HepG2 (cell line): Measurements from ENCODE around the gene MSMP. TPM values are rescaled to one million over a fixed set of nuclear protein-coding genes. Genes with fewer than 3 reads are reported as not detected.

ENCODE experiments used
- MAF1 ChIP-seq: sonication (generic); formaldehyde crosslinking; IDR thresholded peaks from 2 replicates; pipeline ENCODE4 v1.5.0; 2020; ENCODE audit warnings: missing genetic modification reagents, borderline replicate concordance
- NPAS2 ChIP-seq: sonication (generic); formaldehyde crosslinking; IDR thresholded peaks from 2 replicates; pipeline ENCODE4 v1.8.0; 2022; ENCODE audit warnings: mild to moderate bottlenecking, missing genetic modification reagents, borderline replicate concordance
- RERE ChIP-seq: IDR thresholded peaks from 2 replicates; pipeline ENCODE4 v1.6.1; 2016; ENCODE audit warnings: low read depth, missing genetic modification reagents, missing compliant biosample characterization
- RNF2 ChIP-seq: fragments of 450-650 bp; conservative IDR thresholded peaks from 2 replicates; pipeline ENCODE4 v1.6.1; 2016; ENCODE audit warnings: low read depth
- TAF1 ChIP-seq: sonication (generic); formaldehyde crosslinking; IDR thresholded peaks from 2 replicates; pipeline ENCODE4 v1.4.0; 2020; ENCODE audit warnings: missing genetic modification reagents
- ZFP36L2 ChIP-seq: sonication (generic); formaldehyde crosslinking; IDR thresholded peaks from 2 replicates; pipeline ENCODE4 v1.4.0; 2020; ENCODE audit warnings: missing genetic modification reagents
- ZNF101 ChIP-seq: sonication (generic); formaldehyde crosslinking; IDR thresholded peaks from 2 replicates; pipeline ENCODE4 v1.4.0; 2020; ENCODE audit warnings: mild to moderate bottlenecking, low read depth, missing genetic modification reagents, borderline replicate concordance
- ZNF232 ChIP-seq: sonication (generic); formaldehyde crosslinking; IDR thresholded peaks from 2 replicates; pipeline ENCODE4 v1.4.0; 2020; ENCODE audit warnings: missing genetic modification reagents, borderline replicate concordance
- ZNF530 ChIP-seq: sonication (generic); formaldehyde crosslinking; IDR thresholded peaks from 2 replicates; pipeline ENCODE4 v1.5.0; 2020; ENCODE audit warnings: low read depth, mild to moderate bottlenecking, missing genetic modification reagents
- ZNF891 ChIP-seq: sonication (generic); formaldehyde crosslinking; IDR thresholded peaks from 2 replicates; pipeline ENCODE4 v1.5.0; 2020; ENCODE audit warnings: mild to moderate bottlenecking, missing genetic modification reagents
- polyA plus RNA-seq, 8 experiments: library from polyadenylated mRNA; depleted of rRNA in 3 of 8; stranded (reverse) in 7 of 8; unstranded in 1 of 8; fragments of >200 nt; fragmentation: Illumina TruSeq in 4 of 8; extraction: Trizol in 4 of 8; gene quantifications; 2 replicates each; pipeline versions ENCODE4 v1.2.1 to v1.2.3, GENCODE V29; 2011 to 2016; ENCODE audit warnings: low read depth in 4 of 8, missing spikeins in 1 of 8, mixed read lengths in 1 of 8; ENCODE audit not compliant: insufficient read depth in 1 of 8
- total RNA-seq, 5 experiments: library from RNA; depleted of rRNA; stranded (reverse); fragments of >200 nt; fragmentation: Illumina TruSeq; extraction: Trizol; gene quantifications; 2 replicates each; pipeline ENCODE4 v1.2.3, GENCODE V29; 2016; ENCODE audit warnings: low read depth in 1 of 5
- TF ChIP-seq, protein P1 (sequence below): sonication (generic); formaldehyde crosslinking; IDR thresholded peaks from 2 replicates; pipeline ENCODE4 v1.4.0; 2020; ENCODE audit warnings: missing genetic modification reagents
- TF ChIP-seq, protein P2 (sequence below): sonication (generic); formaldehyde crosslinking; IDR thresholded peaks from 2 replicates; pipeline ENCODE4 v1.4.0; 2020; ENCODE audit warnings: missing genetic modification reagents, mild to moderate bottlenecking, borderline replicate concordance
- TF ChIP-seq, protein P3 (sequence below): sonication (generic); formaldehyde crosslinking; IDR thresholded peaks from 2 replicates; pipeline ENCODE4 v1.4.0; 2020; ENCODE audit warnings: missing genetic modification reagents; ENCODE audit errors: not compliant biosample characterization
- TF ChIP-seq, protein P4 (sequence below): sonication (generic); formaldehyde crosslinking; IDR thresholded peaks from 2 replicates; pipeline ENCODE4 v1.8.0; 2022; ENCODE audit warnings: low read depth, missing genetic modification reagents

MSMP gene
- total and polyA plus RNA-seq, 2 of the 13 experiments (the other 11 are each of a cell fraction or from before 2014, with no cell fraction given): 0.24 to 0.46 TPM

- TF ChIP-seq, protein P1, sequence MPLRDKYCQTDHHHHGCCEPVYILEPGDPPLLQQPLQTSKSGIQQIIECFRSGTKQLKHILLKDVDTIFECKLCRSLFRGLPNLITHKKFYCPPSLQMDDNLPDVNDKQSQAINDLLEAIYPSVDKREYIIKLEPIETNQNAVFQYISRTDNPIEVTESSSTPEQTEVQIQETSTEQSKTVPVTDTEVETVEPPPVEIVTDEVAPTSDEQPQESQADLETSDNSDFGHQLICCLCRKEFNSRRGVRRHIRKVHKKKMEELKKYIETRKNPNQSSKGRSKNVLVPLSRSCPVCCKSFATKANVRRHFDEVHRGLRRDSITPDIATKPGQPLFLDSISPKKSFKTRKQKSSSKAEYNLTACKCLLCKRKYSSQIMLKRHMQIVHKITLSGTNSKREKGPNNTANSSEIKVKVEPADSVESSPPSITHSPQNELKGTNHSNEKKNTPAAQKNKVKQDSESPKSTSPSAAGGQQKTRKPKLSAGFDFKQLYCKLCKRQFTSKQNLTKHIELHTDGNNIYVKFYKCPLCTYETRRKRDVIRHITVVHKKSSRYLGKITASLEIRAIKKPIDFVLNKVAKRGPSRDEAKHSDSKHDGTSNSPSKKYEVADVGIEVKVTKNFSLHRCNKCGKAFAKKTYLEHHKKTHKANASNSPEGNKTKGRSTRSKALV (CRISPR knock-in tag): peak; percentile 94
- TF ChIP-seq, protein P2, sequence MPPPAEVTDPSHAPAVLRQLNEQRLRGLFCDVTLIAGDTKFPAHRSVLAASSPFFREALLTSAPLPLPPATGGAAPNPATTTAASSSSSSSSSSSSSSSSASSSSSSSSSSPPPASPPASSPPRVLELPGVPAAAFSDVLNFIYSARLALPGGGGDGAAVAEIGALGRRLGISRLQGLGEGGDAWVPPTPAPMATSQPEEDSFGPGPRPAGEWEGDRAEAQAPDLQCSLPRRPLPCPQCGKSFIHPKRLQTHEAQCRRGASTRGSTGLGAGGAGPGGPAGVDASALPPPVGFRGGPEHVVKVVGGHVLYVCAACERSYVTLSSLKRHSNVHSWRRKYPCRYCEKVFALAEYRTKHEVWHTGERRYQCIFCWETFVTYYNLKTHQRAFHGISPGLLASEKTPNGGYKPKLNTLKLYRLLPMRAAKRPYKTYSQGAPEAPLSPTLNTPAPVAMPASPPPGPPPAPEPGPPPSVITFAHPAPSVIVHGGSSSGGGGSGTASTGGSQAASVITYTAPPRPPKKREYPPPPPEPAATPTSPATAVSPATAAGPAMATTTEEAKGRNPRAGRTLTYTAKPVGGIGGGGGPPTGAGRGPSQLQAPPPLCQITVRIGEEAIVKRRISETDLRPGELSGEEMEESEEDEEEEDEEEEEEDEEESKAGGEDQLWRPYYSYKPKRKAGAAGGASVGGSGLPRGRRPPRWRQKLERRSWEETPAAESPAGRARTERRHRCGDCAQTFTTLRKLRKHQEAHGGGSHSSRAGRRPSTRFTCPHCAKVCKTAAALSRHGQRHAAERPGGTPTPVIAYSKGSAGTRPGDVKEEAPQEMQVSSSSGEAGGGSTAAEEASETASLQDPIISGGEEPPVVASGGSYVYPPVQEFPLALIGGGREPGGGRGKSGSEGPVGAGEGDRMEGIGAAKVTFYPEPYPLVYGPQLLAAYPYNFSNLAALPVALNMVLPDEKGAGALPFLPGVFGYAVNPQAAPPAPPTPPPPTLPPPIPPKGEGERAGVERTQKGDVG (CRISPR knock-in tag): 0 out of 2 replicates have a peak, but pooled peaks have one; percentile 54
- TF ChIP-seq RERE (CRISPR knock-in tag) (no peak), RNF2 (0 out of 2 replicates have a peak, but pooled peaks have one; percentile 37), ZNF891 (CRISPR knock-in tag) (peak; percentile 69), NPAS2 (CRISPR knock-in tag) (no peak), TAF1 (CRISPR knock-in tag) (peak; percentile 65; the same call in 1 of the 2 replicates), ZNF101 (CRISPR knock-in tag) (no peak), ZNF530 (CRISPR knock-in tag) (no peak), ZFP36L2 (CRISPR knock-in tag) (no peak), MAF1 (peak; percentile 78), ZNF232 (0 out of 2 replicates have a peak, but pooled peaks have one; percentile 47)
- TF ChIP-seq, protein P3, sequence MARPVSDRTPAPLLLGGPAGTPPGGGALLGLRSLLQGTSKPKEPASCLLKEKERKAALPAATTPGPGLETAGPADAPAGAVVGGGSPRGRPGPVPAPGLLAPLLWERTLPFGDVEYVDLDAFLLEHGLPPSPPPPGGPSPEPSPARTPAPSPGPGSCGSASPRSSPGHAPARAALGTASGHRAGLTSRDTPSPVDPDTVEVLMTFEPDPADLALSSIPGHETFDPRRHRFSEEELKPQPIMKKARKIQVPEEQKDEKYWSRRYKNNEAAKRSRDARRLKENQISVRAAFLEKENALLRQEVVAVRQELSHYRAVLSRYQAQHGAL (CRISPR knock-in tag): peak; percentile 41
- TF ChIP-seq, protein P4, sequence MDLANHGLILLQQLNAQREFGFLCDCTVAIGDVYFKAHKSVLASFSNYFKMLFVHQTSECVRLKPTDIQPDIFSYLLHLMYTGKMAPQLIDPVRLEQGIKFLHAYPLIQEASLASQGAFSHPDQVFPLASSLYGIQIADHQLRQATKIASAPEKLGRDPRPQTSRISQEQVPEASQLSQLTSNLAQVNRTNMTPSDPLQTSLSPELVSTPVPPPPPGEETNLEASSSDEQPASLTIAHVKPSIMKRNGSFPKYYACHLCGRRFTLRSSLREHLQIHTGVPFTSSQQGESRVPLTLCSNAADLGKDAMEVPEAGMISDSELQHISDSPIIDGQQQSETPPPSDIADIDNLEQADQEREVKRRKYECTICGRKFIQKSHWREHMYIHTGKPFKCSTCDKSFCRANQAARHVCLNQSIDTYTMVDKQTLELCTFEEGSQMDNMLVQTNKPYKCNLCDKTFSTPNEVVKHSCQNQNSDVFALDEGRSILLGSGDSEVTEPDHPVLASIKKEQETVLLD (CRISPR knock-in tag): peak; percentile 15; the same call in 1 of the 2 replicates
Measured at GRCh38 chr9:35756275-35757225, 2.5 kb upstream of the MSMP start (continued).
